HCT116 (cell line): ENCODE results near the gene ABHD3. TPM values are rescaled to one million over a fixed set of nuclear protein-coding genes. Genes with fewer than 3 reads are reported as not detected.
"Not testable (repeated sequence)": the region's sequence is repeated elsewhere in the genome, so short reads cannot be mapped to it uniquely, and the experiment has no call there.

Source experiments
- ATAC-seq: fragments of 200-7000 bp; cut with Tn5 transposase; 2 replicates; pipeline ENCODE4 v1.9.1; 2020; ENCODE audit warnings: mild to moderate bottlenecking, moderate library complexity
- BruUV-seq: library from RNA; stranded (reverse); fragments of 400-500 nt; replicated peaks from 2 replicates; lab custom pipeline; 2021; lab: Mats Ljungman, UMichigan
- CTCF ChIA-PET: fragments of 300-600 bp; sonication (Branson Sonifier 250); formaldehyde crosslinking; loops from one replicate; lab custom pipeline; 2021; ENCODE audit warnings: antibody characterized with exemption; lab: Charles Lee
- POLR2A ChIA-PET: fragments of 300-600, 350-600 bp; sonication (Branson Sonifier 250); formaldehyde crosslinking; loops from one replicate; lab custom pipeline; 2021; ENCODE audit warnings: antibody characterized with exemption; lab: Charles Lee
- RAD21 ChIA-PET, 2 experiments: fragments of 300-600 bp; sonication (Branson Sonifier 250); formaldehyde crosslinking; loops; one replicate each; lab custom pipeline; 2023; ENCODE audit warnings: low total read pairs in 2 of 2; ENCODE audit not compliant: uncharacterized antibody in 2 of 2, unreplicated experiment in 2 of 2, low non-redundant PET in 1 of 2; lab: Charles Lee
- DNase-seq: peaks from one replicate; pipeline ENCODE4 v3.0.0-alpha.2; 2010; ENCODE audit warnings: low read depth, low spot score
- H2AFZ ChIP-seq: fragments of 200-600 bp; shearing (Covaris generic), sonication (generic); 2 replicates; pipeline ENCODE4 v1.6.1; 2017; ENCODE audit warnings: low read depth, mixed run types, mixed read lengths, antibody characterized with exemption, low read length; ENCODE audit not compliant: poor library complexity, severe bottlenecking
- H3K27ac ChIP-seq: 2 replicates; pipeline ENCODE4 v1.5.1; 2012; ENCODE audit warnings: low read depth, low read length
- H3K27me3 ChIP-seq: fragments of 200-600 bp; sonication (generic); 2 replicates; pipeline ENCODE4 v1.6.1; 2016; ENCODE audit warnings: mixed run types, low read length, mixed read lengths; ENCODE audit not compliant: insufficient read depth
- H3K36me3 ChIP-seq, 2 experiments: fragments of 200-500 bp in 1 of 2; fragments of 200-600 bp in 1 of 2; sonication (Bioruptor generic) in 1 of 2; sonication (generic) in 1 of 2; 2 replicates each; pipeline versions ENCODE4 v1.5.1 to v1.6.1; 2014 to 2016; ENCODE audit warnings: low read length in 2 of 2, inconsistent platforms in 1 of 2, mixed read lengths in 1 of 2, mixed run types in 1 of 2; ENCODE audit not compliant: insufficient read depth in 2 of 2, control insufficient read depth in 1 of 2
- H3K4me1 ChIP-seq, 2 experiments: fragments of 200-600 bp in 1 of 2; sonication (generic) in 1 of 2; 2 replicates each; pipeline versions ENCODE4 v1.5.1 to v1.6.1; 2012 to 2017; ENCODE audit warnings: low read length in 2 of 2, inconsistent platforms in 1 of 2, mild to moderate bottlenecking in 1 of 2, mixed read lengths in 1 of 2, mixed run types in 1 of 2, moderate library complexity in 1 of 2; ENCODE audit not compliant: insufficient read depth in 2 of 2, control insufficient read depth in 1 of 2
- H3K4me2 ChIP-seq: fragments of 200-600 bp; sonication (generic); 2 replicates; pipeline ENCODE4 v1.6.1; 2017; ENCODE audit warnings: mixed run types, low read length, mixed read lengths
- H3K4me3 ChIP-seq, 2 experiments: fragments of 200-600 bp in 1 of 2; sonication (generic) in 1 of 2; replicated peaks in 1 of 2; 2 replicates each; pipeline ENCODE4 v1.5.1; 2011 to 2016; ENCODE audit warnings: low read length in 2 of 2, control low read depth in 1 of 2, low read depth in 1 of 2, mild to moderate bottlenecking in 1 of 2, mixed read lengths in 1 of 2, mixed run types in 1 of 2
- H3K79me2 ChIP-seq: fragments of 200-600 bp; sonication (generic); 2 replicates; pipeline ENCODE4 v1.6.1; 2017; ENCODE audit warnings: mild to moderate bottlenecking, mixed run types, low read length, moderate library complexity, mixed read lengths; ENCODE audit not compliant: insufficient read depth
- H3K9ac ChIP-seq: fragments of 200-600 bp; sonication (generic); 2 replicates; pipeline ENCODE4 v1.6.1; 2016; ENCODE audit warnings: low read length, mixed read lengths
- H3K9me2 ChIP-seq: fragments of 200-600 bp; sonication (generic), shearing (Covaris generic); 2 replicates; pipeline ENCODE4 v1.6.1; 2017; ENCODE audit warnings: mixed run types, mild to moderate bottlenecking, moderate library complexity; ENCODE audit not compliant: insufficient read depth
- H3K9me3 ChIP-seq, 2 experiments: fragments of 200-500 bp in 1 of 2; fragments of 200-600 bp in 1 of 2; sonication (Bioruptor generic) in 1 of 2; sonication (generic) in 1 of 2; 2 replicates each; pipeline ENCODE4 v1.6.1; 2014 to 2017; ENCODE audit warnings: low read length in 2 of 2, mixed read lengths in 2 of 2, inconsistent platforms in 1 of 2, low read depth in 1 of 2, mild to moderate bottlenecking in 1 of 2, mixed run types in 1 of 2, moderate library complexity in 1 of 2; ENCODE audit not compliant: control insufficient read depth in 1 of 2, insufficient read depth in 1 of 2
- H4K20me1 ChIP-seq: fragments of 200-600 bp; sonication (generic), shearing (Covaris generic); 2 replicates; pipeline ENCODE4 v1.6.1; 2017; ENCODE audit warnings: mixed run types, mild to moderate bottlenecking, moderate library complexity; ENCODE audit not compliant: insufficient read depth
- MAX ChIP-seq: IDR thresholded peaks from 2 replicates; pipeline ENCODE4 v1.6.1; 2012
- RAD21 ChIP-seq: IDR thresholded peaks from 2 replicates; pipeline ENCODE4 v1.6.1; 2012; ENCODE audit warnings: low read depth, mild to moderate bottlenecking
- intact Hi-C: fragments of 100-400 bp; cut with micrococcal nuclease; formaldehyde crosslinking; loops from 2 replicates; pipeline ENCODE4 v1.10.0; 2022
- total RNA-seq: library from RNA; stranded (reverse); gene quantifications from one replicate; pipeline ENCODE4 v1.2.1, GENCODE V29; 2021; ENCODE audit not compliant: unreplicated experiment

ABHD3 gene
- total RNA-seq, 1 experiment from 2014 or later = 29.9 TPM

DNA sequence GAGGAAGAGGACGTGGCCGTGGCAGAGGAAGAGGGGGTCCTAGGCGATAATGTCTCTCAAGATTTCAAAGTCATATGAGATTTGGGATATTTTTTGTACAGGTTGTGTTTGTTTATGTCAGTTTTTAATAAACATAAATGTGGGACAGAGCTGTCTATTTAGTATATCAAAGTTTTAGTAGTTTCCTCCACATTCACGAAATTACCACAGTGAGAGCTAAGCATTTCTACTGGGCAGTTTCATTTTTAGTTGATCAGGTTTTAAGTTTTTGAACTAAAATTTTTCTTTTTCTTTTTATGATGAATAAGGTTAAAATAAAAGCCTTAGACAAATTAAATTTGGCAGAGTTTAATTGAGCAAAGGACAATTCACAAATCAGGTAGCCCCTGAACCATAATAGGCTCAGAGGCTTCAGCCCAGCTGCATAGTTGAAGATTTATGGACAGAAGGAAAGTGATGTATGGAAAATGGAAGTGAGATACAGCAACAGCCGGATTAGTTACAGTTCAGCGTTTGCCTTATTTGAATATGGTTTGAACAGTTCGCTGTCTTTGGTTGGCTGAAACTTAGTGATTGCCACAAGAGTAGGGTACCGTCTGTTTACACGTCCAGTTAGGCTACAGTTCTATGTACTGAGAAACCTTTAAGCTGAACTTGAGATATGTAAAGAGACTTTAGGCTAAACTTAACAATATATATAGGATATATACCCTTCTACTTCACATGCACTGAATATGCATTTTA is 75.3 kb downstream of the ABHD3 start:
- Histone ChIP-seq H4K20me1 (peaks cover 29% of the 10 kb centered on the region), H3K79me2 (peaks cover 66% of the 10 kb centered on the region), H3K4me1 (no peaks in the 10 kb centered on the region), H3K9me3 (no peaks in the 10 kb centered on the region), H3K4me2 (no peak overlapping the region), H3K27me3 (no peaks in the 10 kb centered on the region), H2AFZ (no peak overlapping the region), H3K27ac (no peak overlapping the region), H3K4me3 (no peak overlapping the region), H3K36me3 (peaks cover 48 to 50% of the 10 kb centered on the region in 2 experiments), H3K9me2 (no peaks in the 10 kb centered on the region), H3K9ac (no peak overlapping the region)
- intact Hi-C loops = no loop called here
- ChIA-PET RAD21 (no interaction called here), CTCF (interaction anchor here (1.0 kb wide), 1 partner anchor 29 kb away, joined by 4 read pairs; the partner anchor contains the start of gene ESCO1), POLR2A (no interaction called here)
- no peak for TF ChIP-seq RAD21
- TF ChIP-seq MAX = no peak
- BruUV-seq = no TSS peak
- no peak for ATAC-seq
- no peak for DNase-seq

GRCh38 chr18:21621640-21622039 is 82.9 kb downstream of the ABHD3 start:
- Histone ChIP-seq H4K20me1 (peaks cover 30% of the 10 kb centered on the region), H3K79me2 (peaks cover 100% of the 10 kb centered on the region), H3K36me3 (peaks cover 21 to 46% of the 10 kb centered on the region in 2 experiments)
- RAD21 ChIA-PET, H3K27me3 ChIP-seq, H3K9me3 ChIP-seq, H2AFZ ChIP-seq, intact Hi-C loops, H3K9ac ChIP-seq, ATAC-seq, H3K27ac ChIP-seq, BruUV-seq, H3K4me2 ChIP-seq, H3K9me2 ChIP-seq, H3K4me1 ChIP-seq, POLR2A ChIA-PET, H3K4me3 ChIP-seq, DNase-seq: not testable (repeated sequence)
- CTCF ChIA-PET = interaction anchor here (1.9 kb wide), 1 partner anchor 10 kb away, joined by 6 read pairs; the partner anchor contains the start of gene SNRPD1
